ENCODE data around the gene CCL24. TPM values are rescaled to one million over a fixed set of nuclear protein-coding genes. Genes with fewer than 3 reads are reported as not detected.
A peak's percentile ranks its signal among the peaks of the same experiment; 100 is the strongest.

Gene CCL24
- total RNA-seq, 1 experiment from 2014 or later = not detected

- no peak for ATAC-seq
- Mint-ChIP-seq H3K27me3 (ENCODE audit: low read depth) (no peaks in the 10 kb centered on the region; the same call in 1 of the 2 replicates), H3K27ac (no peak overlapping the region), H3K9me3 (no peaks in the 10 kb centered on the region), H3K36me3 (peaks cover 2% of the 10 kb centered on the region), H3K4me3 (no peak overlapping the region), H3K4me1 (peaks cover 3% of the 10 kb centered on the region; the same call in 1 of the 2 replicates)
- ChIA-PET CTCF (no interaction called here), POLR2A (no interaction called here)
- TF ChIP-seq CTCF (IDR thresholded peaks at IDR 0.05) (no peak), JAZF1 (CRISPR knock-in tag; IDR thresholded peaks at IDR 0.05) (no peak), ATF6 (CRISPR knock-in tag; IDR thresholded peaks at IDR 0.05) (no peak), CREM (CRISPR knock-in tag; IDR thresholded peaks at IDR 0.05) (no peak), CDX4 (CRISPR knock-in tag; IDR thresholded peaks at IDR 0.05; ENCODE audit: borderline replicate concordance) (no peak)
- TF ChIP-seq, protein P1, sequence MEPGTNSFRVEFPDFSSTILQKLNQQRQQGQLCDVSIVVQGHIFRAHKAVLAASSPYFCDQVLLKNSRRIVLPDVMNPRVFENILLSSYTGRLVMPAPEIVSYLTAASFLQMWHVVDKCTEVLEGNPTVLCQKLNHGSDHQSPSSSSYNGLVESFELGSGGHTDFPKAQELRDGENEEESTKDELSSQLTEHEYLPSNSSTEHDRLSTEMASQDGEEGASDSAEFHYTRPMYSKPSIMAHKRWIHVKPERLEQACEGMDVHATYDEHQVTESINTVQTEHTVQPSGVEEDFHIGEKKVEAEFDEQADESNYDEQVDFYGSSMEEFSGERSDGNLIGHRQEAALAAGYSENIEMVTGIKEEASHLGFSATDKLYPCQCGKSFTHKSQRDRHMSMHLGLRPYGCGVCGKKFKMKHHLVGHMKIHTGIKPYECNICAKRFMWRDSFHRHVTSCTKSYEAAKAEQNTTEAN (CRISPR knock-in tag; IDR thresholded peaks at IDR 0.05) = no peak
- TF ChIP-seq, protein P2, sequence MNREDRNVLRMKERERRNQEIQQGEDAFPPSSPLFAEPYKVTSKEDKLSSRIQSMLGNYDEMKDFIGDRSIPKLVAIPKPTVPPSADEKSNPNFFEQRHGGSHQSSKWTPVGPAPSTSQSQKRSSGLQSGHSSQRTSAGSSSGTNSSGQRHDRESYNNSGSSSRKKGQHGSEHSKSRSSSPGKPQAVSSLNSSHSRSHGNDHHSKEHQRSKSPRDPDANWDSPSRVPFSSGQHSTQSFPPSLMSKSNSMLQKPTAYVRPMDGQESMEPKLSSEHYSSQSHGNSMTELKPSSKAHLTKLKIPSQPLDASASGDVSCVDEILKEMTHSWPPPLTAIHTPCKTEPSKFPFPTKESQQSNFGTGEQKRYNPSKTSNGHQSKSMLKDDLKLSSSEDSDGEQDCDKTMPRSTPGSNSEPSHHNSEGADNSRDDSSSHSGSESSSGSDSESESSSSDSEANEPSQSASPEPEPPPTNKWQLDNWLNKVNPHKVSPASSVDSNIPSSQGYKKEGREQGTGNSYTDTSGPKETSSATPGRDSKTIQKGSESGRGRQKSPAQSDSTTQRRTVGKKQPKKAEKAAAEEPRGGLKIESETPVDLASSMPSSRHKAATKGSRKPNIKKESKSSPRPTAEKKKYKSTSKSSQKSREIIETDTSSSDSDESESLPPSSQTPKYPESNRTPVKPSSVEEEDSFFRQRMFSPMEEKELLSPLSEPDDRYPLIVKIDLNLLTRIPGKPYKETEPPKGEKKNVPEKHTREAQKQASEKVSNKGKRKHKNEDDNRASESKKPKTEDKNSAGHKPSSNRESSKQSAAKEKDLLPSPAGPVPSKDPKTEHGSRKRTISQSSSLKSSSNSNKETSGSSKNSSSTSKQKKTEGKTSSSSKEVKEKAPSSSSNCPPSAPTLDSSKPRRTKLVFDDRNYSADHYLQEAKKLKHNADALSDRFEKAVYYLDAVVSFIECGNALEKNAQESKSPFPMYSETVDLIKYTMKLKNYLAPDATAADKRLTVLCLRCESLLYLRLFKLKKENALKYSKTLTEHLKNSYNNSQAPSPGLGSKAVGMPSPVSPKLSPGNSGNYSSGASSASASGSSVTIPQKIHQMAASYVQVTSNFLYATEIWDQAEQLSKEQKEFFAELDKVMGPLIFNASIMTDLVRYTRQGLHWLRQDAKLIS (CRISPR knock-in tag; IDR thresholded peaks at IDR 0.05; ENCODE audit: borderline replicate concordance) = no peak
- DNase-seq (ENCODE audit: low spot score) = no peak
These were observed 17.2 kb downstream of the CCL24 start for GRCh38 chr7:75796420-75796819.

GRCh38 chr7:75795831-75796285 is 17.7 kb downstream of the CCL24 start:
- TF ChIP-seq GRHL2 (CRISPR knock-in tag; IDR thresholded peaks at IDR 0.05; ENCODE audit: insufficient replicate concordance, severe bottlenecking) (no peak), SP1 (CRISPR knock-in tag; conservative IDR thresholded peaks at IDR 0.05) (no peak), MXD4 (CRISPR knock-in tag; IDR thresholded peaks at IDR 0.05; ENCODE audit: borderline replicate concordance) (no peak)
- TF ChIP-seq, protein P3, sequence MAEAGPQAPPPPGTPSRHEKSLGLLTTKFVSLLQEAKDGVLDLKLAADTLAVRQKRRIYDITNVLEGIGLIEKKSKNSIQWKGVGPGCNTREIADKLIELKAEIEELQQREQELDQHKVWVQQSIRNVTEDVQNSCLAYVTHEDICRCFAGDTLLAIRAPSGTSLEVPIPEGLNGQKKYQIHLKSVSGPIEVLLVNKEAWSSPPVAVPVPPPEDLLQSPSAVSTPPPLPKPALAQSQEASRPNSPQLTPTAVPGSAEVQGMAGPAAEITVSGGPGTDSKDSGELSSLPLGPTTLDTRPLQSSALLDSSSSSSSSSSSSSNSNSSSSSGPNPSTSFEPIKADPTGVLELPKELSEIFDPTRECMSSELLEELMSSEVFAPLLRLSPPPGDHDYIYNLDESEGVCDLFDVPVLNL (CRISPR knock-in tag; IDR thresholded peaks at IDR 0.05; ENCODE audit: borderline replicate concordance, low read depth) = no peak
- POLR2A ChIA-PET = no interaction called here
- Mint-ChIP-seq H3K27ac (peak overlapping the region; percentile 48; the same call in 1 of the 2 replicates), H3K9me3 (no peaks in the 10 kb centered on the region), H3K4me1 (peaks cover 3% of the 10 kb centered on the region; the same call in 1 of the 2 replicates), H3K4me3 (no peak overlapping the region), H3K36me3 (peaks cover 2% of the 10 kb centered on the region), H3K27me3 (ENCODE audit: low read depth) (no peaks in the 10 kb centered on the region; the same call in 1 of the 2 replicates)
- no peak for DNase-seq (ENCODE audit: low spot score)
- ATAC-seq = no peak
- CTCF ChIA-PET = no interaction called here
